22Rv1 (cell line): ENCODE measurements around the gene URGCP.

Experiments
- CTCF ChIP-seq: fragments of 450-650 bp; IDR thresholded peaks from 2 replicates; pipeline ENCODE4 v1.5.1; 2017; ENCODE audit warnings: mild to moderate bottlenecking
- ZFX ChIP-seq: fragments of 450-650 bp; IDR thresholded peaks from 2 replicates; pipeline ENCODE4 v1.6.1; 2017; ENCODE audit warnings: antibody characterized with exemption, borderline replicate concordance

- TF ChIP-seq CTCF (no peak), ZFX (no peak)
Measured at GRCh38 chr7:43905209-43905946, 1.0 kb downstream of the URGCP start.
